Measurements from ENCODE around the gene GNB5. TPM values are rescaled to one million over a fixed set of nuclear protein-coding genes. Genes with fewer than 3 reads are reported as not detected.

GNB5 gene
- total RNA-seq, 2 donors from 2014 or later = 19.1 to 20.7 TPM

DNA sequence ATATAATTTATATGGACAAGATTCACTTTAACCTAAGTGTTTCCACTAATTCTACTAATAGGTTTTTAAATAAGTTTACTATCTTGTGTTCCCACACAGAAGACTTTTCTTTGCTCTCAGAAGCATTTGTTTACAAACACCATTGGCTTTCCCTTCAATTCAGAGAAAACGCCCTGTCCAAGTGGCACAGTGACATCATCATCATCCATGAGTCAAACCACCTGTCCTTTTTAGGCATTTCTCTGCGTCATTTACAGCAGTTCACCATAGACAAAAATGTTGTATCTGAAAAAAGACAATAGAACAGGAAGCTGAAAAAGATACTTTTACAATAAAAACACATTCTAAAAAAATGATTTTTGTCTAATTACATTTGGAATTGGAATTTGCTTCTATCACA, 69.3 kb downstream of the GNB5 start:
- H3K4me1 ChIP-seq (ENCODE audit: control insufficient read depth, insufficient read depth, low read length) = no peaks in the 10 kb centered on the region
- no peak overlapping the region for H3K4me3 ChIP-seq (ENCODE audit: low read length)
- H3K9me3 Mint-ChIP-seq = no peaks in the 10 kb centered on the region
- H3K27me3 Mint-ChIP-seq (ENCODE audit: insufficient read depth) = no peaks in the 10 kb centered on the region
- H3K4me3 Mint-ChIP-seq = no peak overlapping the region
- H3K9ac ChIP-seq (ENCODE audit: extremely low read depth, low read length, poor library complexity, severe bottlenecking) = no peak overlapping the region
- TF ChIP-seq CTCF (conservative IDR thresholded peaks at IDR 0.05) = no peak
- no peak for DNase-seq
- no peaks in the 10 kb centered on the region for H3K36me3 Mint-ChIP-seq (ENCODE audit: low read depth)
- H3K27me3 ChIP-seq (ENCODE audit: control insufficient read depth, insufficient read depth, low read length, poor library complexity, severe bottlenecking) = no peaks in the 10 kb centered on the region
- H3K4me1 Mint-ChIP-seq = peaks cover 9% of the 10 kb centered on the region
- H3K27ac Mint-ChIP-seq = no peak overlapping the region
- no peak overlapping the region for H3K27ac ChIP-seq (ENCODE audit: low read depth, low read length)
- H3K36me3 ChIP-seq (ENCODE audit: control insufficient read depth, insufficient read depth, low read length) = no peaks in the 10 kb centered on the region
- no peaks in the 10 kb centered on the region for H3K9me3 ChIP-seq (ENCODE audit: control insufficient read depth, low read length)
- WGBS, 2 experiments (ENCODE audit: insufficient coverage in 1 of 2, insufficient read length in 1 of 2) = 86 to 100% methylated on average over 1 to 2 of the region's 2 CpGs

GRCh38 chr15:52121006-52121405, 70.2 kb downstream of the GNB5 start:
- no peak overlapping the region for H3K27ac ChIP-seq (ENCODE audit: low read depth, low read length)
- DNase-seq = no peak
- Mint-ChIP-seq H3K4me1 (peaks cover 9% of the 10 kb centered on the region), H3K36me3 (ENCODE audit: low read depth) (no peaks in the 10 kb centered on the region), H3K9me3 (no peaks in the 10 kb centered on the region), H3K4me3 (no peak overlapping the region), H3K27ac (no peak overlapping the region), H3K27me3 (ENCODE audit: insufficient read depth) (no peaks in the 10 kb centered on the region)
- H3K9ac ChIP-seq (ENCODE audit: extremely low read depth, low read length, poor library complexity, severe bottlenecking) = no peak overlapping the region
- WGBS, 2 experiments (ENCODE audit: insufficient coverage in 1 of 2, insufficient read length in 1 of 2) = 98 to 100% methylated on average over 1 to 5 of the region's 5 CpGs
- no peaks in the 10 kb centered on the region for H3K4me1 ChIP-seq (ENCODE audit: control insufficient read depth, insufficient read depth, low read length)
- H3K9me3 ChIP-seq (ENCODE audit: control insufficient read depth, low read length) = no peaks in the 10 kb centered on the region
- no peak overlapping the region for H3K4me3 ChIP-seq (ENCODE audit: low read length)
- no peaks in the 10 kb centered on the region for H3K27me3 ChIP-seq (ENCODE audit: control insufficient read depth, insufficient read depth, low read length, poor library complexity, severe bottlenecking)
- no peak for TF ChIP-seq CTCF (conservative IDR thresholded peaks at IDR 0.05)
- H3K36me3 ChIP-seq (ENCODE audit: control insufficient read depth, insufficient read depth, low read length) = no peaks in the 10 kb centered on the region

GRCh38 chr15:52120488-52120887, 70.7 kb downstream of the GNB5 start:
- no peaks in the 10 kb centered on the region for H3K4me1 ChIP-seq (ENCODE audit: control insufficient read depth, insufficient read depth, low read length)
- DNase-seq = no peak
- peak; percentile 50 for TF ChIP-seq CTCF (conservative IDR thresholded peaks at IDR 0.05)
- H3K27me3 ChIP-seq (ENCODE audit: control insufficient read depth, insufficient read depth, low read length, poor library complexity, severe bottlenecking) = no peaks in the 10 kb centered on the region
- no peak overlapping the region for H3K9ac ChIP-seq (ENCODE audit: extremely low read depth, low read length, poor library complexity, severe bottlenecking)
- H3K27me3 Mint-ChIP-seq (ENCODE audit: insufficient read depth) = no peaks in the 10 kb centered on the region
- H3K9me3 Mint-ChIP-seq = no peaks in the 10 kb centered on the region
- no peak overlapping the region for H3K4me3 Mint-ChIP-seq
- H3K9me3 ChIP-seq (ENCODE audit: control insufficient read depth, low read length) = no peaks in the 10 kb centered on the region
- H3K4me3 ChIP-seq (ENCODE audit: low read length) = no peak overlapping the region
- H3K4me1 Mint-ChIP-seq = peaks cover 9% of the 10 kb centered on the region
- H3K36me3 ChIP-seq (ENCODE audit: control insufficient read depth, insufficient read depth, low read length) = no peaks in the 10 kb centered on the region
- H3K27ac ChIP-seq (ENCODE audit: low read depth, low read length) = no peak overlapping the region
- WGBS, 2 experiments (ENCODE audit: insufficient coverage in 1 of 2, insufficient read length in 1 of 2) = 90% methylated on average over 2 of the region's 2 CpGs; no CpG with 5 or more reads in 1 of the 2 experiments
- H3K27ac Mint-ChIP-seq = peak overlapping the region; percentile 44
- no peaks in the 10 kb centered on the region for H3K36me3 Mint-ChIP-seq (ENCODE audit: low read depth)
